Ovary (tissue), 9 donors: ENCODE data around the gene TXNRD2. TPM values are rescaled to one million over a fixed set of nuclear protein-coding genes. Genes with fewer than 3 reads are reported as not detected.
"Not testable (repeated sequence)": the region's sequence is repeated elsewhere in the genome, so short reads cannot be mapped to it uniquely, and the experiment has no call there.

Source experiments
- DNase-seq, 5 donors: peaks; one replicate each; pipeline ENCODE4 v3.0.0-alpha.2; 2019 to 2020
- H3K27ac ChIP-seq, 2 donors: fragments of 200-600 bp; one replicate each; pipeline versions ENCODE4 v1.5.1 to v1.8.0; 2019 to 2022
- H3K27me3 ChIP-seq: fragments of 200-600 bp; one replicate; pipeline ENCODE4 v1.8.0; 2022
- H3K36me3 ChIP-seq: fragments of 200-600 bp; sonication (generic); one replicate; pipeline ENCODE4 v1.5.1; 2019
- H3K4me1 ChIP-seq: one replicate; pipeline ENCODE4 v1.8.1; 2013; ENCODE audit warnings: mild to moderate bottlenecking, moderate library complexity; ENCODE audit not compliant: insufficient read depth
- H3K4me3 ChIP-seq: fragments of 200-600 bp; sonication (generic); one replicate; pipeline ENCODE4 v1.5.1; 2017
- H3K9me3 ChIP-seq, 2 donors: fragments of 200-600 bp in 1 of 2; sonication (generic) in 1 of 2; one replicate each; pipeline versions ENCODE4 v1.5.1 to v1.8.1; 2013 to 2019; ENCODE audit warnings: mild to moderate bottlenecking in 1 of 2, moderate library complexity in 1 of 2
- CTCF ChIP-seq, 3 donors: fragments of 450-650 bp in 2 of 3; fragments of 200-600 bp in 1 of 3; IDR thresholded peaks; one replicate each; pipeline versions ENCODE4 v1.5.1 to v1.8.0; 2016 to 2022; ENCODE audit warnings: antibody characterized with exemption in 3 of 3, mild to moderate bottlenecking in 1 of 3
- EP300 ChIP-seq: sonication (generic); formaldehyde crosslinking; IDR thresholded peaks from one replicate; pipeline ENCODE4 v1.6.1; 2017; ENCODE audit warnings: antibody characterized with exemption
- POLR2A ChIP-seq: fragments of 450-650 bp; IDR thresholded peaks from one replicate; pipeline ENCODE4 v1.6.1; 2017; ENCODE audit warnings: antibody characterized with exemption, mild to moderate bottlenecking, moderate library complexity
- WGBS, 3 donors: extraction: QIAGEN DNeasy Blood & Tissue Kit in 1 of 3; methylation state at CpG; one replicate each; pipeline versions ENCODE4 v1.1.5 to v1.1.7; 2013 to 2017; 5-methylcytosine and 5-hydroxymethylcytosine counted together
- intact Hi-C, 4 donors: fragments of 100-400 bp; cut with DNase I; formaldehyde crosslinking; loops; one replicate each; pipeline versions ENCODE4 v1.11.0 to v1.15.1; 2022 to 2023
- polyA plus RNA-seq, 2 donors: library from polyadenylated mRNA; stranded (reverse); fragments of 200-250 nt in 1 of 2; fragments of 350-450 nt in 1 of 2; fragmentation: Illumina TruSeq in 1 of 2; extraction: RNeasy Lipid Tissue Mini Kit (QIAGEN cat#74804) in 1 of 2; gene quantifications; one replicate each; pipeline ENCODE4 v1.2.3, GENCODE V29; 2013 to 2014
- total RNA-seq, 7 donors: library from RNA; depleted of rRNA in 2 of 7; stranded (reverse); fragments of >200 nt in 2 of 7; fragmentation: NEBNext Ultra II Directional in 3 of 7; extraction: Animal tissue kit (Norgen Biotek cat#: 25700) in 3 of 7; gene quantifications; one replicate each; pipeline versions ENCODE4 v1.1.0 to v1.2.4, GENCODE V29; 2016 to 2023
- donor health status: DM: no; HTN: no; CAD: no; lungs with moderate emphysema.
- donor health status: DM: no; HTN: no; CAD: no.
- donor health status: Bipolar disorder and iron deficiency.
- donor health status: DM: yes; HTN: yes; CAD: no.
- donor health status: DM: no; HTN: no; CAD: no.
- donor health status: DM: yes; HTN: yes; CAD: no.

The TXNRD2 gene
- total and polyA plus RNA-seq, 9 donors, result 21.3 to 37.8 (median 26.9) TPM

- no peaks in the 10 kb centered on the region for H3K9me3 ChIP-seq
- H3K27ac ChIP-seq, result no peak overlapping the region
- no peak overlapping the region for H3K4me3 ChIP-seq
- WGBS, 3 donors, result 83 to 91% (median 90%) methylated on average over 14 to 15 of the region's 15 CpGs
- peaks cover 2% of the 10 kb centered on the region for H3K4me1 ChIP-seq
- intact Hi-C loops, result no loop called here
- TF ChIP-seq CTCF (IDR thresholded peaks at IDR 0.05) (no peak), POLR2A (no peak), EP300 (no peak)
- no peaks in the 10 kb centered on the region for H3K36me3 ChIP-seq
- peak in 2 of 5 donors; percentile 20 to 24 for DNase-seq
- no peaks in the 10 kb centered on the region for H3K27me3 ChIP-seq
Observed at GRCh38 chr22:19884161-19884953, 57.3 kb downstream of the TXNRD2 start.

- H3K27ac ChIP-seq, H3K9me3 ChIP-seq, H3K36me3 ChIP-seq, intact Hi-C loops, DNase-seq, H3K27me3 ChIP-seq, H3K4me1 ChIP-seq, H3K4me3 ChIP-seq: not testable (repeated sequence)
- 93 to 95% (median 95%) methylated on average over 8 of the region's 8 CpGs for WGBS, 3 donors
Observed at GRCh38 chr22:19883446-19883845, 58.2 kb downstream of the TXNRD2 start.

- no peaks in the 10 kb centered on the region for H3K36me3 ChIP-seq
- no peak overlapping the region for H3K27ac ChIP-seq
- intact Hi-C loops, result no loop called here
- H3K4me1 ChIP-seq, result peaks cover 2% of the 10 kb centered on the region
- DNase-seq, result peak in 3 of 5 donors; percentile 14 to 29 (median 15)
- no peak overlapping the region for H3K4me3 ChIP-seq
- WGBS, 3 donors, result 92% methylated on average over 26 of the region's 26 CpGs
- no peaks in the 10 kb centered on the region for H3K27me3 ChIP-seq
- H3K9me3 ChIP-seq, result no peaks in the 10 kb centered on the region
- TF ChIP-seq POLR2A, result no peak
- TF ChIP-seq CTCF (IDR thresholded peaks at IDR 0.05), result no peak
- TF ChIP-seq EP300, result no peak
Observed at GRCh38 chr22:19882446-19883381, 58.9 kb downstream of the TXNRD2 start.

GRCh38 chr22:19880786-19881569 is 60.6 kb downstream of the TXNRD2 start:
- Histone ChIP-seq H3K4me1 (peaks cover 2% of the 10 kb centered on the region), H3K4me3 (no peak overlapping the region), H3K27me3 (no peaks in the 10 kb centered on the region), H3K9me3 (no peaks in the 10 kb centered on the region), H3K27ac (no peak overlapping the region), H3K36me3 (no peaks in the 10 kb centered on the region)
- 26 to 39% (median 37%) methylated on average over 27 of the region's 27 CpGs for WGBS, 3 donors
- intact Hi-C loops, result no loop called here
- TF ChIP-seq EP300, result no peak
- no peak for TF ChIP-seq POLR2A
- TF ChIP-seq CTCF (IDR thresholded peaks at IDR 0.05), result no peak
- DNase-seq, result peak; percentile 6 to 46 (median 21)
